A673 (cell line): ENCODE results near the gene PHYH. TPM values are rescaled to one million over a fixed set of nuclear protein-coding genes. Genes with fewer than 3 reads are reported as not detected.
A peak's percentile ranks its signal among the peaks of the same experiment; 100 is the strongest.

ENCODE experiments used
- BruUV-seq: library from RNA; stranded (reverse); fragments of 400-500 nt; replicated peaks from 2 replicates; lab custom pipeline; 2021; lab: Mats Ljungman, UMichigan
- CTCF ChIA-PET: fragments of 300-600 bp; sonication (Branson Sonifier 250); formaldehyde crosslinking; loops from one replicate; lab custom pipeline; 2022; ENCODE audit warnings: antibody characterized with exemption; lab: Charles Lee
- POLR2A ChIA-PET: fragments of 300-600 bp; sonication (Branson Sonifier 250); formaldehyde crosslinking; loops from one replicate; lab custom pipeline; 2022; ENCODE audit warnings: antibody characterized with exemption; ENCODE audit not compliant: low non-redundant PET; lab: Charles Lee
- DNase-seq: peaks from one replicate; pipeline ENCODE4 v3.0.0-alpha.2; 2015; ENCODE audit warnings: low spot score
- H3K27ac ChIP-seq: fragments of 200-600 bp; sonication (generic); 2 replicates; pipeline ENCODE4 v1.5.1; 2016; ENCODE audit warnings: mixed run types, low read depth, mild to moderate bottlenecking, mixed read lengths, antibody characterized with exemption, low read length; ENCODE audit not compliant: poor library complexity, severe bottlenecking
- H3K27me3 ChIP-seq: fragments of 200-600 bp; sonication (generic); replicated peaks from 2 replicates; pipeline ENCODE4 v1.6.1; 2017; ENCODE audit warnings: mixed run types, low read depth, mild to moderate bottlenecking, mixed read lengths, antibody characterized with exemption, low read length; ENCODE audit not compliant: insufficient read depth, poor library complexity
- H3K36me3 ChIP-seq: fragments of 200-600 bp; sonication (generic); 2 replicates; pipeline ENCODE4 v1.6.1; 2016; ENCODE audit warnings: mixed run types, mild to moderate bottlenecking, mixed read lengths, antibody characterized with exemption, low read length; ENCODE audit not compliant: insufficient read depth, poor library complexity, severe bottlenecking
- H3K4me1 ChIP-seq: fragments of 200-600 bp; sonication (generic); 2 replicates; pipeline ENCODE4 v1.6.1; 2017; ENCODE audit warnings: mixed run types, mild to moderate bottlenecking, mixed read lengths, antibody characterized with exemption, low read length; ENCODE audit not compliant: insufficient read depth, poor library complexity, severe bottlenecking
- H3K4me3 ChIP-seq: fragments of 200-600 bp; sonication (generic); 2 replicates; pipeline ENCODE4 v1.5.1; 2016; ENCODE audit warnings: low read depth, mixed run types, mild to moderate bottlenecking, mixed read lengths, low read length; ENCODE audit not compliant: poor library complexity, severe bottlenecking
- H3K9me3 ChIP-seq: fragments of 200-600 bp; sonication (generic); 2 replicates; pipeline ENCODE4 v1.6.1; 2016; ENCODE audit warnings: mixed run types, low read depth, mild to moderate bottlenecking, mixed read lengths, antibody characterized with exemption, low read length; ENCODE audit not compliant: poor library complexity, severe bottlenecking
- EZH2 ChIP-seq: fragments of 200-600 bp; sonication (generic); IDR thresholded peaks from 2 replicates; pipeline ENCODE4 v1.6.1; 2017; ENCODE audit warnings: borderline replicate concordance, low read depth, mild to moderate bottlenecking, mixed read lengths, antibody characterized with exemption, low read length; ENCODE audit not compliant: poor library complexity, severe bottlenecking
- intact Hi-C: fragments of 100-400 bp; cut with micrococcal nuclease; formaldehyde crosslinking; loops from one replicate; pipeline ENCODE4 v1.10.0; 2022; ENCODE audit not compliant: unreplicated experiment
- total RNA-seq: library from RNA; stranded (reverse); gene quantifications from 2 replicates; pipeline ENCODE4 v1.2.3, GENCODE V29; 2021
- TF ChIP-seq, protein P1 (sequence below): fragments of 300-800, 200-600 bp; sonication (generic); conservative IDR thresholded peaks from 2 replicates; pipeline ENCODE4 v1.5.1; 2017; ENCODE audit warnings: low read depth, mild to moderate bottlenecking, antibody characterized with exemption, low read length, moderate library complexity, mixed read lengths

PHYH gene
- total RNA-seq, 1 experiment from 2014 or later: 5.1 TPM

DNA sequence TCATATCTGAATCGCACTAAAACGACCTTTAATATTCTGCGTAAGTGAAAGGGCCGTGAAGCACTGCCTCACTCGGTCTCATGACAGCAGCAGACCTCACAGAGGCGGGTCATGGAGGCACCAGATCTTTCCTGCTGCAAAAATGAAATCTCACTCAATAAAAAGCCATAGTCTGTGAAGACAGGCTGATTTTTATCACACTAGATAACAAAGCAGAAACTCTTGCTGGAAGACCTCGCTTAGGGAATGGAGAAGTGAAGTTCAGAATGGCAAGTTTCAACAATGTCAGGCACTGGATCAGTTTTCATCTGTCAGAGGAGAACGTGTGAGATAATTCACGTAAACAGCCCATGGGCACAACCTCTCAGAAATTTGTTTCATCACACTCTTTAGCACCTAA is 40.2 kb upstream of the PHYH start:
- no peaks in the 10 kb centered on the region for H3K9me3 ChIP-seq
- intact Hi-C loops: no loop called here
- CTCF ChIA-PET: no interaction called here
- peak overlapping the region; percentile 11 for H3K27ac ChIP-seq
- DNase-seq: no peak
- no peak overlapping the region for H3K4me3 ChIP-seq
- peaks cover 21% of the 10 kb centered on the region for H3K4me1 ChIP-seq
- no peaks in the 10 kb centered on the region for H3K27me3 ChIP-seq
- BruUV-seq: no TSS peak
- POLR2A ChIA-PET: no interaction called here
- no peak for TF ChIP-seq EZH2
- TF ChIP-seq, protein P1, sequence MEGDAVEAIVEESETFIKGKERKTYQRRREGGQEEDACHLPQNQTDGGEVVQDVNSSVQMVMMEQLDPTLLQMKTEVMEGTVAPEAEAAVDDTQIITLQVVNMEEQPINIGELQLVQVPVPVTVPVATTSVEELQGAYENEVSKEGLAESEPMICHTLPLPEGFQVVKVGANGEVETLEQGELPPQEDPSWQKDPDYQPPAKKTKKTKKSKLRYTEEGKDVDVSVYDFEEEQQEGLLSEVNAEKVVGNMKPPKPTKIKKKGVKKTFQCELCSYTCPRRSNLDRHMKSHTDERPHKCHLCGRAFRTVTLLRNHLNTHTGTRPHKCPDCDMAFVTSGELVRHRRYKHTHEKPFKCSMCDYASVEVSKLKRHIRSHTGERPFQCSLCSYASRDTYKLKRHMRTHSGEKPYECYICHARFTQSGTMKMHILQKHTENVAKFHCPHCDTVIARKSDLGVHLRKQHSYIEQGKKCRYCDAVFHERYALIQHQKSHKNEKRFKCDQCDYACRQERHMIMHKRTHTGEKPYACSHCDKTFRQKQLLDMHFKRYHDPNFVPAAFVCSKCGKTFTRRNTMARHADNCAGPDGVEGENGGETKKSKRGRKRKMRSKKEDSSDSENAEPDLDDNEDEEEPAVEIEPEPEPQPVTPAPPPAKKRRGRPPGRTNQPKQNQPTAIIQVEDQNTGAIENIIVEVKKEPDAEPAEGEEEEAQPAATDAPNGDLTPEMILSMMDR: no peak
- peaks cover 49% of the 10 kb centered on the region for H3K36me3 ChIP-seq

DNA sequence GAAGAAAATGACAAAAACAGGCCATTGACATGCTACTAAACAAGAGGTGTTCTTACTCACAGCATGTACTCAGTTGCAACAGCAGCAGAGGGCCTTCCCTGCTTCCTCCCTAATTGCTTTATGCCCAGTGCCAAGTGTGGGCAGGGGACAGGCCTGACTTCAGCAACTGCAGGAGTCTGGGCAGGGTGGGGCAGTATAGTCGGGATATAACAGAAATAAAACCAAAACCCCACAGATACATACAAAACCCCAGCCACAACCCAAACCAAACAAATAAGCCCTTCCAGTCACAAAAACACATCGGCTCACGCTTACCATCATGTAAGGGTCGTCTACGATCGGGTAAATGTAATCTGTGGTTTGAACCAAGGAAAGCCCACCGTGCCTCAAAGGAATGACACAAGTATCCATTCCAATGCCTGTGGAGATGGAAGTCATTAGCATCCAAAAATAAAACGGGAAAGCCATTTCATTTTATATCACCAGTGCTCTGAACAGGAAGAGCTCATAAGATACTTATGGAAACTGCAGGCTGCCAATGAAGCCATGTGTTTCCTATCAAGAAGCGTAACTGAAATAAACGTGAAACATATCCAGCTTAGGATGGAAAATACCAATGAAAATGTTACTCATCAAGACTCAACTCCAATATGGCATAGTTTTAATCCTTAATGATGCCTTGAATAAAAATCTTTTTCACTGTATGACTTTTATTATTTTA is 38.7 kb upstream of the PHYH start:
- intact Hi-C loops: no loop called here
- TF ChIP-seq EZH2: no peak
- TF ChIP-seq, protein P1: no peak
- ChIA-PET POLR2A (no interaction called here), CTCF (no interaction called here)
- Histone ChIP-seq H3K27ac (peak overlapping the region; percentile 57), H3K36me3 (peaks cover 53% of the 10 kb centered on the region), H3K4me1 (peaks cover 17% of the 10 kb centered on the region), H3K9me3 (no peaks in the 10 kb centered on the region), H3K4me3 (no peak overlapping the region), H3K27me3 (no peaks in the 10 kb centered on the region)
- peak; percentile 67 for DNase-seq
- no TSS peak for BruUV-seq

DNA sequence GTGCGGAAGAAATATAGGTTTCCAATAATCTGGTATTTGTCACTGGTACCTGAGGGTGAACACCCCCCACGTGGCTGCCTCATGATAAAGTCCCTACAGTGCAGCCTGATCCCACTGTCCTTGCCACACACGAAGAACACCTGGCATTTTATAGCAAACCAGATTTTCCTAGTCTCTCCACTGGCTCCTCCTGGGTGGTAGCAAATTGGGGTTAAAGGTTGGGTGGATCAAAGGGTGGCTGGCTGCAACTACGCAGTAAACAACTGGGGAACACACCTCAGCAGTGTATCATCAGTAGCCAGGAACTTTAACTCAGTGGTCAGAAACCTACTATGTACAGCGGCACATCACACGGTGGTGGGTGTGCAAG is 37.9 kb upstream of the PHYH start:
- peaks cover 52% of the 10 kb centered on the region for H3K36me3 ChIP-seq
- no peak overlapping the region for H3K4me3 ChIP-seq
- CTCF ChIA-PET: no interaction called here
- H3K4me1 ChIP-seq: peaks cover 17% of the 10 kb centered on the region
- no peak for TF ChIP-seq EZH2
- TF ChIP-seq, protein P1: no peak
- POLR2A ChIA-PET: no interaction called here
- no peak for DNase-seq
- intact Hi-C loops: no loop called here
- no peaks in the 10 kb centered on the region for H3K9me3 ChIP-seq
- peak overlapping the region; percentile 57 for H3K27ac ChIP-seq
- no TSS peak for BruUV-seq
- no peaks in the 10 kb centered on the region for H3K27me3 ChIP-seq
